Activated T-cell treated with anti-CD3 and anti-CD28 coated beads for 24 hours (primary cell): Measurements from ENCODE around the gene PNKD.

Experiments
- DNase-seq: peaks from one replicate; pipeline ENCODE4 v3.0.0-alpha.2; 2020; ENCODE audit warnings: low read depth

The PNKD gene

GRCh38 chr2:218343591-218343990 is 73.3 kb downstream of the PNKD start:
- no peak for DNase-seq

- no peak for DNase-seq
Observed at GRCh38 chr2:218344090-218344754, 73.9 kb downstream of the PNKD start.

GRCh38 chr2:218344755-218345417 is 74.6 kb downstream of the PNKD start:
- DNase-seq: no peak

GRCh38 chr2:218345491-218346236 is 75.3 kb downstream of the PNKD start:
- DNase-seq: no peak

GRCh38 chr2:218347172-218347571 is 76.9 kb downstream of the PNKD start:
- DNase-seq: no peak

GRCh38 chr2:218354045-218354444 is 83.7 kb downstream of the PNKD start:
- DNase-seq: no peak

- DNase-seq: no peak
Observed at GRCh38 chr2:218354850-218355443, 84.6 kb downstream of the PNKD start.

GRCh38 chr2:218357236-218358177 is 87.2 kb downstream of the PNKD start:
- no peak for DNase-seq

- DNase-seq: no peak
Observed at GRCh38 chr2:218360453-218360852, 90.1 kb downstream of the PNKD start.

- DNase-seq: no peak
Observed at GRCh38 chr2:218362606-218363005, 92.3 kb downstream of the PNKD start.

- no peak for DNase-seq
Observed at GRCh38 chr2:218363736-218364135, 93.4 kb downstream of the PNKD start.

- no peak for DNase-seq
Observed at GRCh38 chr2:218364196-218364595, 93.9 kb downstream of the PNKD start.

- no peak for DNase-seq
Observed at GRCh38 chr2:218366621-218367414, 96.5 kb downstream of the PNKD start.

- DNase-seq: peak; percentile 54
Observed at GRCh38 chr2:218367415-218368149, 97.3 kb downstream of the PNKD start.

- no peak for DNase-seq
Observed at GRCh38 chr2:218368150-218368528, 97.8 kb downstream of the PNKD start.

GRCh38 chr2:218368621-218369153 is 98.4 kb downstream of the PNKD start:
- DNase-seq: no peak

- DNase-seq: no peak
Observed at GRCh38 chr2:218369330-218369729, 99.0 kb downstream of the PNKD start.

GRCh38 chr2:218370410-218371063 is 100.2 kb downstream of the PNKD start:
- no peak for DNase-seq

GRCh38 chr2:218371983-218372350 is 101.6 kb downstream of the PNKD start:
- DNase-seq: no peak
